Activated CD4-positive, alpha-beta T cell treated with anti-CD3 and anti-CD28 coated beads for 36 hours (primary cell): ENCODE measurements around the gene BEND2. TPM values are rescaled to one million over a fixed set of nuclear protein-coding genes. Genes with fewer than 3 reads are reported as not detected.

ENCODE experiments used
- ATAC-seq: fragments of 200-7000 bp; cut with Tn5 transposase; one replicate; pipeline ENCODE4 v1.10.0; 2021; ENCODE audit warnings: mild to moderate bottlenecking, moderate library complexity
- CTCF ChIA-PET: fragments of 350-600 bp; sonication (Branson Sonifier 250); formaldehyde crosslinking; loops from one replicate; lab custom pipeline; 2021; ENCODE audit warnings: antibody characterized with exemption; lab: Charles Lee
- POLR2A ChIA-PET: fragments of 350-600 bp; sonication (Branson Sonifier 250); formaldehyde crosslinking; loops from one replicate; lab custom pipeline; 2021; ENCODE audit warnings: antibody characterized with exemption, inconsistent platforms; lab: Charles Lee
- DNase-seq: peaks from one replicate; pipeline ENCODE4 v3.0.0-alpha.2; 2020
- H3K27ac Mint-ChIP-seq: one replicate; pipeline ENCODE4 v1.8.0; 2021; ENCODE audit warnings: mixed read lengths
- H3K27me3 Mint-ChIP-seq: one replicate; pipeline ENCODE4 v1.8.0; 2021; ENCODE audit warnings: mixed read lengths
- H3K36me3 Mint-ChIP-seq: one replicate; pipeline ENCODE4 v1.8.0; 2021; ENCODE audit warnings: low read depth, mixed read lengths
- H3K4me1 Mint-ChIP-seq: one replicate; pipeline ENCODE4 v1.8.0; 2021; ENCODE audit warnings: mixed read lengths
- H3K4me3 Mint-ChIP-seq: one replicate; pipeline ENCODE4 v1.8.0; 2021; ENCODE audit warnings: mild to moderate bottlenecking, moderate library complexity, mixed read lengths
- H3K9me3 Mint-ChIP-seq: one replicate; pipeline ENCODE4 v1.8.0; 2021; ENCODE audit warnings: low read depth, mixed read lengths
- intact Hi-C, 2 experiments: fragments of 100-400 bp; cut with DNase I in 1 of 2; cut with micrococcal nuclease in 1 of 2; formaldehyde crosslinking; loops; one replicate each; pipeline versions ENCODE4 v1.14.2 to v1.15.1; 2022 to 2024; cut with DNase I, micrococcal nuclease
- total RNA-seq, 2 experiments: library from RNA; stranded (reverse); gene quantifications; one replicate each; pipeline ENCODE4 v1.2.3, GENCODE V29; 2021

The BEND2 gene
- total RNA-seq, 2 experiments from 2014 or later: not detected

- no peak overlapping the region for H3K4me3 Mint-ChIP-seq
- no peak for ATAC-seq
- peaks cover 2% of the 10 kb centered on the region for H3K27me3 Mint-ChIP-seq
- DNase-seq: no peak
- intact Hi-C loops: no loop called here
- no peak overlapping the region for H3K27ac Mint-ChIP-seq
- ChIA-PET CTCF (no interaction called here), POLR2A (no interaction called here)
- no peaks in the 10 kb centered on the region for H3K4me1 Mint-ChIP-seq
- no peaks in the 10 kb centered on the region for H3K36me3 Mint-ChIP-seq
- H3K9me3 Mint-ChIP-seq: no peaks in the 10 kb centered on the region
These were observed 46.5 kb downstream of the BEND2 start for GRCh38 chrX:18174209-18174608.

GRCh38 chrX:18173494-18174180, 47.0 kb downstream of the BEND2 start:
- ChIA-PET POLR2A (no interaction called here), CTCF (no interaction called here)
- ATAC-seq: no peak
- DNase-seq: no peak
- no peak overlapping the region for H3K4me3 Mint-ChIP-seq
- H3K27me3 Mint-ChIP-seq: peaks cover 2% of the 10 kb centered on the region
- H3K9me3 Mint-ChIP-seq: no peaks in the 10 kb centered on the region
- H3K36me3 Mint-ChIP-seq: no peaks in the 10 kb centered on the region
- no peak overlapping the region for H3K27ac Mint-ChIP-seq
- intact Hi-C loops: no loop called here
- no peaks in the 10 kb centered on the region for H3K4me1 Mint-ChIP-seq

GRCh38 chrX:18172970-18173369, 47.7 kb downstream of the BEND2 start:
- Mint-ChIP-seq H3K36me3 (no peaks in the 10 kb centered on the region), H3K27me3 (peaks cover 2% of the 10 kb centered on the region), H3K9me3 (no peaks in the 10 kb centered on the region), H3K4me1 (no peaks in the 10 kb centered on the region), H3K4me3 (no peak overlapping the region), H3K27ac (no peak overlapping the region)
- DNase-seq (no peak), ATAC-seq (no peak)
- intact Hi-C loops: no loop called here
- ChIA-PET CTCF (interaction anchor here (0.6 kb wide), 1 partner anchor 385 kb away, joined by 5 read pairs; no protein-coding TSS in a partner anchor), POLR2A (no interaction called here)

GRCh38 chrX:18170910-18171309, 49.8 kb downstream of the BEND2 start:
- intact Hi-C loops: no loop called here
- ChIA-PET CTCF (no interaction called here), POLR2A (no interaction called here)
- Mint-ChIP-seq H3K4me3 (no peak overlapping the region), H3K36me3 (no peaks in the 10 kb centered on the region), H3K9me3 (no peaks in the 10 kb centered on the region), H3K27ac (no peak overlapping the region), H3K27me3 (peaks cover 2% of the 10 kb centered on the region), H3K4me1 (no peaks in the 10 kb centered on the region)
- no peak for DNase-seq
- no peak for ATAC-seq

GRCh38 chrX:18166068-18166467, 54.6 kb downstream of the BEND2 start:
- intact Hi-C loops: no loop called here
- ATAC-seq: no peak
- CTCF ChIA-PET: no interaction called here
- POLR2A ChIA-PET: no interaction called here
- Mint-ChIP-seq H3K9me3 (no peaks in the 10 kb centered on the region), H3K4me1 (no peaks in the 10 kb centered on the region), H3K4me3 (no peak overlapping the region), H3K27ac (no peak overlapping the region), H3K36me3 (no peaks in the 10 kb centered on the region), H3K27me3 (no peaks in the 10 kb centered on the region)
- no peak for DNase-seq

- no peaks in the 10 kb centered on the region for H3K4me1 Mint-ChIP-seq
- intact Hi-C loops: no loop called here
- no peaks in the 10 kb centered on the region for H3K9me3 Mint-ChIP-seq
- DNase-seq: no peak
- H3K36me3 Mint-ChIP-seq: no peaks in the 10 kb centered on the region
- no peak overlapping the region for H3K27ac Mint-ChIP-seq
- no peak overlapping the region for H3K4me3 Mint-ChIP-seq
- ChIA-PET POLR2A (no interaction called here), CTCF (no interaction called here)
- no peak for ATAC-seq
- H3K27me3 Mint-ChIP-seq: peaks cover 2% of the 10 kb centered on the region
These were observed 60.3 kb downstream of the BEND2 start for GRCh38 chrX:18160369-18160768.

GRCh38 chrX:18158963-18159362, 61.7 kb downstream of the BEND2 start:
- no peak overlapping the region for H3K27ac Mint-ChIP-seq
- H3K9me3 Mint-ChIP-seq: no peaks in the 10 kb centered on the region
- no peaks in the 10 kb centered on the region for H3K4me1 Mint-ChIP-seq
- peaks cover 2% of the 10 kb centered on the region for H3K27me3 Mint-ChIP-seq
- ATAC-seq (no peak), DNase-seq (no peak)
- H3K36me3 Mint-ChIP-seq: no peaks in the 10 kb centered on the region
- no peak overlapping the region for H3K4me3 Mint-ChIP-seq
- ChIA-PET POLR2A (no interaction called here), CTCF (no interaction called here)
- intact Hi-C loops: no loop called here

- no peaks in the 10 kb centered on the region for H3K9me3 Mint-ChIP-seq
These were observed 69.0 kb downstream of the BEND2 start for GRCh38 chrX:18151649-18152048.

GRCh38 chrX:18151157-18151556, 69.5 kb downstream of the BEND2 start:
- H3K27ac Mint-ChIP-seq: no peak overlapping the region
- intact Hi-C loops: no loop called here
- no peaks in the 10 kb centered on the region for H3K9me3 Mint-ChIP-seq
- no peak for ATAC-seq
- H3K4me3 Mint-ChIP-seq: no peak overlapping the region
- peaks cover 9% of the 10 kb centered on the region for H3K27me3 Mint-ChIP-seq
- ChIA-PET CTCF (interaction anchor here (0.6 to 1.0 kb wide), 2 partner anchors 8 to 18 kb away, joined by 3 to 4 read pairs; no protein-coding TSS in a partner anchor), POLR2A (no interaction called here)
- H3K36me3 Mint-ChIP-seq: no peaks in the 10 kb centered on the region
- no peaks in the 10 kb centered on the region for H3K4me1 Mint-ChIP-seq
- DNase-seq: no peak

More at GRCh38 chrX:18151649-18152048, 69.0 kb downstream of the BEND2 start:
- DNase-seq (no peak), ATAC-seq (no peak)
- H3K27me3 Mint-ChIP-seq: peaks cover 9% of the 10 kb centered on the region
- ChIA-PET CTCF (interaction anchor here (0.6 to 1.0 kb wide), 2 partner anchors 9 to 17 kb away, joined by 3 to 4 read pairs; no protein-coding TSS in a partner anchor), POLR2A (no interaction called here)
- H3K36me3 Mint-ChIP-seq: no peaks in the 10 kb centered on the region
- intact Hi-C loops: no loop called here
- no peak overlapping the region for H3K4me3 Mint-ChIP-seq
- no peaks in the 10 kb centered on the region for H3K4me1 Mint-ChIP-seq
- H3K27ac Mint-ChIP-seq: no peak overlapping the region

- ChIA-PET POLR2A (no interaction called here), CTCF (no interaction called here)
- Mint-ChIP-seq H3K27ac (no peak overlapping the region), H3K27me3 (peaks cover 9% of the 10 kb centered on the region), H3K36me3 (no peaks in the 10 kb centered on the region), H3K4me1 (no peaks in the 10 kb centered on the region), H3K9me3 (no peaks in the 10 kb centered on the region), H3K4me3 (no peak overlapping the region)
- no peak for DNase-seq
- intact Hi-C loops: no loop called here
- ATAC-seq: no peak
These were observed 71.2 kb downstream of the BEND2 start for GRCh38 chrX:18149454-18149853.

GRCh38 chrX:18146954-18147353, 73.7 kb downstream of the BEND2 start:
- Mint-ChIP-seq H3K4me3 (no peak overlapping the region), H3K27ac (no peak overlapping the region), H3K27me3 (peaks cover 6% of the 10 kb centered on the region), H3K9me3 (no peaks in the 10 kb centered on the region), H3K36me3 (no peaks in the 10 kb centered on the region), H3K4me1 (no peaks in the 10 kb centered on the region)
- ATAC-seq (no peak), DNase-seq (peak; percentile 24)
- intact Hi-C loops: no loop called here
- ChIA-PET CTCF (no interaction called here), POLR2A (no interaction called here)

GRCh38 chrX:18146009-18146408, 74.7 kb downstream of the BEND2 start:
- Mint-ChIP-seq H3K4me3 (no peak overlapping the region), H3K27me3 (peaks cover 4% of the 10 kb centered on the region), H3K9me3 (no peaks in the 10 kb centered on the region), H3K27ac (no peak overlapping the region), H3K36me3 (no peaks in the 10 kb centered on the region), H3K4me1 (no peaks in the 10 kb centered on the region)
- intact Hi-C loops: no loop called here
- DNase-seq (no peak), ATAC-seq (no peak)
- ChIA-PET CTCF (no interaction called here), POLR2A (no interaction called here)
